ENCODE results near the gene RGCC. TPM values are rescaled to one million over a fixed set of nuclear protein-coding genes. Genes with fewer than 3 reads are reported as not detected.
"Not testable (repeated sequence)": the region's sequence is repeated elsewhere in the genome, so short reads cannot be mapped to it uniquely, and the experiment has no call there.

RGCC gene
- total RNA-seq, 2 donors from 2014 or later = 57.0 to 163 TPM

DNA sequence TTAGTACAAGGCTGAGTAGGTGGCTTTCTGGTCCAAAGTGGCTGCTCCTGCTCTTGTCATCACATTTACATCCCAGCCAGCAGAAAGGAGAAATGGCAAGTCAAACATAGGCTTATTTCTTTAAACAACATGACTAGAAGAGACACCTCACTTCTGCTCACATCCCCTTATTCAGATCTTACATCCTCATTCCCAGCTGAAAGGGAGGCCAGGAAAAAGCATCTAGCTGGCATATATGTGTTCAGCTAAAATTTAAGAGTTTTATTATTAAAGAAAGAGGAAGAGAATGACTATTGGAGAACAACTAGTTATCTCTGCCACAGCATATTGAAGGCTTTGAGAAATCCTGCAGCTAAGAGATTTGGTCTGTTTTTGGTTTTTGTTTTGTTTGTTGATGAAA lies 34.1 kb downstream of the RGCC start:
- no peaks in the 10 kb centered on the region for H3K27me3 Mint-ChIP-seq
- H3K9me3 Mint-ChIP-seq = peaks cover 2% of the 10 kb centered on the region
- peak overlapping the region; percentile 58 for H3K4me3 Mint-ChIP-seq
- H3K4me1 Mint-ChIP-seq = peaks cover 36% of the 10 kb centered on the region
- ATAC-seq (replicated peaks) = no peak
- peak overlapping the region; percentile 80 for H3K27ac Mint-ChIP-seq
- no peaks in the 10 kb centered on the region for H3K36me3 Mint-ChIP-seq (ENCODE audit: low read depth)

DNA sequence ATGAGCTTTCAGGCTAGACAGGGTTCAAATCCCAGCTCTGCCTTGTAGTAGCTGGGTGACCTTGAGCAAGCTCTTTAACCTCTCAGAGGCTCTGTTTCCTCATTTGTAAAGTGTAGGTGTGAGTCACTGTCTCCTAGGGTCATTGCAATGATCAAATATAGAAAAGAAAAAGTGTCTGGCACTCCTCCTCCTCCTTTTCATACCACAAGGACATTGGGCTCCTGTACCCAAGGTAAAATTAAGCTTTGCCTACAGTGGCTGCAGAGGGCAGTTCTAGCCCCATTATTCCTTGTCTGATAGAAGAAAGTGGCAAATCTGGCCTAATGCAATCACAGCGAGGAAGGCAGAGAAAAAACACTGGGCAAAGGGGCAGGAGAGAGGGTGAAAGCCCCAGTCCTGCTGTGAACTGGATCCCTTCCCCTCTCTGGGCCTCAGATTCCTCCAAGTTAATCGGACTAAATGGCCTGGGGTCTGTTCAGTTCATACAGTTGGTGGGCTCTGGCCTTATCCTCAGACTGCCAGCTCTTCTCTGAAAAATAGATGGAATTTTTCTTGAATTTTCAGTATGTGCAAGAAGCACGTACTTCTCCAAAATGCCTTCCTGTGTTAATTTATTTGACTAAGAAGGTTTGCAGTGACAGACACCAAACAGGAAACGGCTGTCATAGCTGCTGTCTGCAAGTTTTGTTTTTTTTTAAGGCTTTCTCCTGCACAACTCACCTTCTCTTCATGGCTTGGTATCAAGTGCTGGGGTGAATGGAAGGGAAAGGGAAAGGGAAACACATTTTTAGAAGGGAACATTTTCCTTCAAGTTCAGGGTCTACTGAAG lies 35.3 kb downstream of the RGCC start:
- Mint-ChIP-seq H3K9me3 (no peaks in the 10 kb centered on the region), H3K36me3 (ENCODE audit: low read depth) (no peaks in the 10 kb centered on the region), H3K4me1 (peaks cover 41% of the 10 kb centered on the region), H3K27me3 (no peaks in the 10 kb centered on the region), H3K27ac (peak overlapping the region; percentile 80), H3K4me3 (peak overlapping the region; percentile 58)
- ATAC-seq (replicated peaks) = peak; percentile 90

DNA sequence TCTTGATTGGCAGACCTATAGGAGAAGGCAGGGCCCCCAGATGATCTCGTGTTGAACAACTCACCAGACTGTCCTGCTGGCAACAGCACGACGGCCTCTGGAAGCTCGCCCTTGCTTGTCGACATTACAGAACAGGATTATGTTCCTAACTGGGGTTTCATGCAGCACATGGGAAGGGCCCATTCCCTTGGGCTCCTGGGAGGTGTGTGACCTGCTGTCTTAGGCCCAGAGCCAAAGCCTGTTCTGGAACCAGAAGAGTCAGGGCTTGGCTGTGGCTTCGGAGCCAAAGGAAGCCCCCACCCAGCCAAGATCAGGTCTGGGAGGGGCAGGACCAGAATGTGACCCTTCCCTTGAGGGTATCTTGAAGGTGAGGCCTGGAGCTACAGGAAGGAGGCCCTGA lies 36.9 kb downstream of the RGCC start:
- Mint-ChIP-seq H3K4me3 (peak overlapping the region; percentile 58), H3K27ac (peak overlapping the region; percentile 80), H3K27me3 (no peaks in the 10 kb centered on the region), H3K36me3 (ENCODE audit: low read depth) (peaks cover 5% of the 10 kb centered on the region), H3K4me1 (peaks cover 50% of the 10 kb centered on the region), H3K9me3 (no peaks in the 10 kb centered on the region)
- no peak for ATAC-seq (replicated peaks)

DNA sequence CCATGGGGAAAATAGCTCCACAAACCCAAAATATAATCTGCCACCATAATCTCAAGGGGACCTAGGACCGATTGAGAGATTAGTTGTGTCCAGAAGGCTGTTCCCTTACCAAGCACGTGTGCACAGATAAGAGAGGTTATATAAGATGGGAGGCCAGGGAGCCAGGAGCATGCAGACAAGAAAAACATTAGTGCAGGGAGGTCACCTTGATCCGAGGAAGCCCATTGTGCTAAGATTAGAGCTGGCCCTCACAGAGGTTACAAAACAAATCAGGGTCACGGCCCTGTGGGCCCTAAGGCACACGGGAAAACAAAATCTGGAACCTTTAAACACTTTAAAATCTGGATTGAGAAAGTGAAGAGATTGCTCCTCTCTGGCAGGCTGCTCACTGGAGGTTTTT lies 37.7 kb downstream of the RGCC start:
- no peaks in the 10 kb centered on the region for H3K27me3 Mint-ChIP-seq
- peaks cover 56% of the 10 kb centered on the region for H3K4me1 Mint-ChIP-seq
- H3K27ac Mint-ChIP-seq = peak overlapping the region; percentile 80
- peaks cover 5% of the 10 kb centered on the region for H3K36me3 Mint-ChIP-seq (ENCODE audit: low read depth)
- ATAC-seq (replicated peaks) = no peak
- no peak overlapping the region for H3K4me3 Mint-ChIP-seq
- H3K9me3 Mint-ChIP-seq = no peaks in the 10 kb centered on the region

DNA sequence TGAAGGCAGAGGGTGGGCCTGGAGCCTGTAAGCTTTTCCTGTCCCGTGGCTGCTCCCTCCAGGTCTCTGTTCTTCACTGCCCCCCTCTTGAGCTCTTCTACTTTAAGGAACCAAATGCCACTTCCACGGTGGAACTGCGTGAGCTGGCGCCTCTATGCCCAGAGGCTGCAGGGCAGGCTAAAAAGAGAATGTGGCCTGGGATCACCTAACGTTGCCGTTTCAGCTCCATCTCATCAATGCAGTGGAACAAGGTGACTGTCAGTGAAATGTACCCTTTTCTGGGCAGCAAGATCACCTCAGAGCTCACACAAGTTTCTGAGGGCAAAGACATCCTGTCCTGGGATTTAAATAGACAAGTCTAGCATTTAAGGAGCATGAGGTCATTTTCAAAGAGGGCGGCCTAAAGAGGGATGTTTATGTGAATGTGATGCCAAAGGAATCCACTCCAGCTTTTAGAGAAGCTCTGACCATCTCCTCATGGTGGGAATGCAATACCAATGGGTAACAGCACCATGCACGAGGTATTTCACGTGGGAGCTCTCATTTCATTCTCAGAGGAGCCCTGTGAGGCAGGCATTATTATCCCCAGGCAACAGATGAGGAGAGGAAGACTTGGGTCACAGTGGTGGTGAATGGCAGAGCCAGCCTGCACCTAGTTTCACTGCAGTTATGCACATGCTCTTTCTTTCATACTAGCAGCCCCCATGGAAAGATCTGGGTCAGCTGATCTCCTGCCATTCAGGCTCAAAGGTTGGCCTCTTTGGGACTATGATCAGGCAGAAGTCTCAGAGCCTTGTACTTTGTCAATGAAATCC lies 39.3 kb downstream of the RGCC start:
- ATAC-seq (replicated peaks) = no peak
- H3K27me3 Mint-ChIP-seq = no peaks in the 10 kb centered on the region
- peaks cover 55% of the 10 kb centered on the region for H3K4me1 Mint-ChIP-seq
- peaks cover 5% of the 10 kb centered on the region for H3K36me3 Mint-ChIP-seq (ENCODE audit: low read depth)
- peak overlapping the region; percentile 96 for H3K27ac Mint-ChIP-seq
- no peaks in the 10 kb centered on the region for H3K9me3 Mint-ChIP-seq
- no peak overlapping the region for H3K4me3 Mint-ChIP-seq

DNA sequence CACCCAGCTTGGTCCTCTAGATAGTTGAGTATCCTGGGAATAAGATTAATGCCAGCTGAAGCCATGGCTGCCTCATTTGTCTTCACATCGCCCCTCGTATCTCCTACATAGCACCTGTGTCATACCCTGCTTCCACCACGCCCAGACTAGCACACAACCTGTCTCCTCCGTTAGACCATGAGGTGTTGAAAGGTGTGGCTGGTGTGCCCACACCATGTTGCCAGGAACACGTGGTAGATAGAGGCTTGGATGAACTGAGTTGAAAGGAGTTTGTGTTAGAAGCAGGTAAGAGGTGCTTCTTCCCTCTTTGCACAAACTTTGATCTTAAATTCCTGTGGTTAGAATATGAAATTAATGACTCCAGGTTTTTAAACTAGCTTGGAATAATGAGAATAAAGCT lies 40.1 kb downstream of the RGCC start:
- Mint-ChIP-seq H3K27me3 (no peaks in the 10 kb centered on the region), H3K27ac (peak overlapping the region; percentile 96), H3K4me3 (peak overlapping the region; percentile 69), H3K36me3 (ENCODE audit: low read depth) (peaks cover 5% of the 10 kb centered on the region), H3K4me1 (peaks cover 53% of the 10 kb centered on the region), H3K9me3 (no peaks in the 10 kb centered on the region)
- no peak for ATAC-seq (replicated peaks)

DNA sequence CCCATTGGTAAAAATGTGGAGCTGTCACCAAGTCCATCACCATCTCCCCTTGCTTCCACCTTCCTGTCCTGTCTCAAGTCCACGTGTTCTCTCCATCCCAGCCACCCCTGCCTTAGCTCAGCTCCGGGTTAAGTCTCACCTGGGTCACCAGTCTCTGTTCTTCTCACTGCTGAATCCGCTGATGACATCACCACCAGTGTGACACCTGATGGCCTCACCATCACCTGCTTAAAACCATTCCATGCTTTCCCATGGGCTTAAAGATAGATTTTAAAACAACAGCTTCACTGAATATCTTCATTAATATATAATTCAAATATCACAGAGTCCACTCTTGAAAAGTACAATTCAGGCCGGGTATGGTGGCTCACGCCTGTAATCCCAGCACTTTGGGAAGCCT lies 42.1 kb downstream of the RGCC start:
- peaks cover 39% of the 10 kb centered on the region for H3K4me1 Mint-ChIP-seq
- peaks cover 8% of the 10 kb centered on the region for H3K9me3 Mint-ChIP-seq
- no peak overlapping the region for H3K4me3 Mint-ChIP-seq
- peak overlapping the region; percentile 39 for H3K27ac Mint-ChIP-seq
- ATAC-seq (replicated peaks) = no peak
- peaks cover 5% of the 10 kb centered on the region for H3K36me3 Mint-ChIP-seq (ENCODE audit: low read depth)
- no peaks in the 10 kb centered on the region for H3K27me3 Mint-ChIP-seq

DNA sequence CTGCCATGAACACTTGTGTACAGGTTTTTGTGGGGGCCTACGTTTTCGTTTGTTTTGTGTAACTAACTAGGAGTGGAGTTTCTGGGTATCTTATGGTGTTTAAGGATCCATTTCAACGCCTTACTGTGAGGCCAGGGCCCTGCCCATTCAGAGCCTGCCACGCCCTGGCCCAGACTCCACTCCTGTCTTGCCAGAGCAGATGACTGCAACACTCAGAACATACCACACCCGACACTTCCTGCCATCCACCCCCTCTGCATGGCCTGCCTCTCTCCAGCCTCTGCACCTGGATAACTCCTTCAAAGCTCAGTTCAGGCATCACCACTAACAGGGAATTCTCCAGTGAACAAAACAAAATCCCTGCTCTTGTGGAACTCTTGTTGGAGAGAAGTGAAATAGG lies 43.2 kb downstream of the RGCC start:
- peak; percentile 69 for ATAC-seq (replicated peaks)
- H3K27me3 Mint-ChIP-seq = no peaks in the 10 kb centered on the region
- H3K27ac Mint-ChIP-seq = peak overlapping the region; percentile 66
- H3K9me3 Mint-ChIP-seq = peaks cover 15% of the 10 kb centered on the region
- H3K4me3 Mint-ChIP-seq = peak overlapping the region; percentile 35
- peaks cover 39% of the 10 kb centered on the region for H3K4me1 Mint-ChIP-seq
- peaks cover 5% of the 10 kb centered on the region for H3K36me3 Mint-ChIP-seq (ENCODE audit: low read depth)

DNA sequence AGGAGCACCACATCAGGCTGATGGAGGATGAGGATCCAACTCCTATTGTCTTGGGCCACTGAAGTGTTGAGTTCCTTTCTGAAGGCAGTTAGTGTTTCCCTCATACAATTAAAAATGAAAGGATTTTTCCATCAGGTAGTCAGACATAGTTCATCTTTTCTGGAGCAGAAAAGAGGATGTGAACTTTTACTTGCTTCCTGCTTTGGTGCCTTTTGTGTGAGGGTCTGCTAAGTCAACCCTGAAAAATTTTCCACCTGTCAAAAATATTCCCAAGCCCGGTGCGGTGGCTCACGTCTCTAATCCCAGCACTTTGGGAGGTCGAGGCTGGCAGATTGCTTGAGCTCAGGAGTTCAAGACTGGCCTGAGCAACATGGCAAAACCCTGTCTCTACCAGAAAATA lies 43.9 kb downstream of the RGCC start:
- Mint-ChIP-seq H3K27me3 (no peaks in the 10 kb centered on the region), H3K9me3 (peaks cover 15% of the 10 kb centered on the region), H3K4me3 (no peak overlapping the region), H3K27ac (no peak overlapping the region), H3K36me3 (ENCODE audit: low read depth) (peaks cover 5% of the 10 kb centered on the region), H3K4me1 (peaks cover 39% of the 10 kb centered on the region)
- no peak for ATAC-seq (replicated peaks)

DNA sequence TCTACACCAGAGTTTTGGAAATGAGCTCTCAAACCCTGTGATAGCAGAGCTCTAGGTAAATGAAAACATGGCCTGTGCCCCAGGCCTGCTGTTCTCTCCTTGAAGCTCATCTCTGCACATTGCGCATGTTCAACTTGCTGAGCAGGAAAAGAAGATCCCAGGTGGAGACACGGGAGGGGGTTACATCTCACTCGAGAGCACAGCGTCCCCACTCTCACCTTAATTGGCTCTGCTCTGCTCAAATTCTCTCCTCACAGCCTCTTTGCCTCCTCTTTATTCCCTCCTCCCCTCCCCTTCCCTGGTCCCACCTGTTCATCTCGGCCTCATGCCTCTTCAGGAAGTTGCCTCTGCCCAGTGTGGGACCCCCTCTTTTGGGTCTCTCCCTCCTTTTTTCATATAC lies 44.7 kb downstream of the RGCC start:
- Mint-ChIP-seq H3K4me3 (no peak overlapping the region), H3K9me3 (peaks cover 15% of the 10 kb centered on the region), H3K36me3 (ENCODE audit: low read depth) (peaks cover 5% of the 10 kb centered on the region), H3K27ac (no peak overlapping the region), H3K4me1 (peaks cover 39% of the 10 kb centered on the region), H3K27me3 (no peaks in the 10 kb centered on the region)
- ATAC-seq (replicated peaks) = no peak

GRCh38 chr13:41502673-41503072 lies 45.3 kb downstream of the RGCC start:
- peaks cover 15% of the 10 kb centered on the region for H3K9me3 Mint-ChIP-seq
- H3K4me3 Mint-ChIP-seq = no peak overlapping the region
- ATAC-seq (replicated peaks) = no peak
- no peak overlapping the region for H3K27ac Mint-ChIP-seq
- H3K27me3 Mint-ChIP-seq = no peaks in the 10 kb centered on the region
- H3K36me3 Mint-ChIP-seq (ENCODE audit: low read depth) = peaks cover 5% of the 10 kb centered on the region
- H3K4me1 Mint-ChIP-seq = peaks cover 33% of the 10 kb centered on the region

GRCh38 chr13:41503356-41503755 lies 46.0 kb downstream of the RGCC start:
- no peak for ATAC-seq (replicated peaks)
- no peak overlapping the region for H3K27ac Mint-ChIP-seq
- H3K4me3 Mint-ChIP-seq = no peak overlapping the region
- no peaks in the 10 kb centered on the region for H3K27me3 Mint-ChIP-seq
- peaks cover 28% of the 10 kb centered on the region for H3K4me1 Mint-ChIP-seq
- H3K36me3 Mint-ChIP-seq (ENCODE audit: low read depth) = peaks cover 1% of the 10 kb centered on the region
- H3K9me3 Mint-ChIP-seq = peaks cover 15% of the 10 kb centered on the region

- not testable (repeated sequence) for ATAC-seq (replicated peaks); H3K27ac Mint-ChIP-seq; H3K4me3 Mint-ChIP-seq; H3K27me3 Mint-ChIP-seq; H3K36me3 Mint-ChIP-seq (ENCODE audit: low read depth)
- peaks cover 15% of the 10 kb centered on the region for H3K9me3 Mint-ChIP-seq
- peaks cover 21% of the 10 kb centered on the region for H3K4me1 Mint-ChIP-seq
Measured at GRCh38 chr13:41504657-41505056, 47.3 kb downstream of the RGCC start.

GRCh38 chr13:41505209-41505835 lies 48.0 kb downstream of the RGCC start:
- H3K36me3 Mint-ChIP-seq (ENCODE audit: low read depth) = no peaks in the 10 kb centered on the region
- H3K27me3 Mint-ChIP-seq = no peaks in the 10 kb centered on the region
- no peak for ATAC-seq (replicated peaks)
- no peak overlapping the region for H3K27ac Mint-ChIP-seq
- H3K4me3 Mint-ChIP-seq = no peak overlapping the region
- H3K4me1 Mint-ChIP-seq = peaks cover 16% of the 10 kb centered on the region
- H3K9me3 Mint-ChIP-seq = peaks cover 15% of the 10 kb centered on the region

All from activated T-helper 17 cell treated with anti-CD3 and anti-CD28 coated beads, Interleukin-2, amount 50 U/mL, for 72 hours (primary cell).